Stimulated activated CD4-positive, alpha-beta T cell treated with anti-CD3 and anti-CD28 coated beads, Interleukin-15, amount 100 ng/mL, for 1 hour (primary cell): Measurements from ENCODE around the gene PRR19.

ENCODE experiments used
- DNase-seq, 2 donors: peaks; one replicate each; pipeline ENCODE4 v3.0.0-alpha.2; 2020; ENCODE audit warnings: low read depth in 1 of 2, low spot score in 1 of 2

Gene PRR19

DNA sequence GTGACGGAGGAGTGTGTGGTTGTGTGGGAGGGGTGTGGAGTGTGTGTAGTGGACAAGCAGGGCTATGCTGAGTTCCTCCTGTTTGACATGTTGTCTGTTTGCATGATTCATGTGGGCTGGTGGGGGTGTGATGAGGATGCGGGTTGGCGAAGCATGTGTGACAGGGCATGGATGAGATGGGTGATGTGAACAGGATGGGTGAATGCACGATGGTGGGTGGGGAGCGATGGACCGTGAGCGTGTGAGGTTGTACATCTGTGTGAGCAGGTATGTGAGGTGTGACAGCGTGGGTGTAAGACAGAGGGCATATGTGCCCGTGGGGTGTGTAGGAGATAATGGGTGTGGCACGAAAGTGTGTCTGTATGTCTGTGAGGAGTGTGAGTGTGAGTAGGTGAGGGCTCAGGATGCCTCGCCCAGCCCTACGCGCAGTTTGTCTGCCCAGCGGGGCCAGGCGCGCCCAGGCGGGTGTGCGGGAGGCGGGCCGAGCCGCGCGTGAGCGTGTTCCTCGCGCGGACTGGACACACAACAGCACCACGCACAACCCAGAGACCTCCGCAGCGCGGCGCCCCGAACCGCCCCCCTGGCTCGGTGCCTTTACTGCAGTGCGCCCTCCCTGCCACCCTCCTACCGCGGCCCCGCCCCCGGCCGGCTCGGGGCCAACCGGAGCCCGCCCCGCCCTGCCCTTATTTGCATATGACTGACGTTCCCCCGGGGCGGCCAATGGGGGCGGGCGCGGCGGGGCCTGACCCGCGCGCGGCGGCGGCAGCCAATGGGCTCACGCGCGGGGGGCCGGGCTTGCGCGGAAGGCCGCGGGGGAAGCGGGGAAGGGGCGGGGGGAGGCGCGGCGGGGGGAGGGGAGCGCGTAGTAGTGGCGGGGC, 18.5 kb upstream of the PRR19 start:
- peak; percentile 95 to 96 for DNase-seq

DNA sequence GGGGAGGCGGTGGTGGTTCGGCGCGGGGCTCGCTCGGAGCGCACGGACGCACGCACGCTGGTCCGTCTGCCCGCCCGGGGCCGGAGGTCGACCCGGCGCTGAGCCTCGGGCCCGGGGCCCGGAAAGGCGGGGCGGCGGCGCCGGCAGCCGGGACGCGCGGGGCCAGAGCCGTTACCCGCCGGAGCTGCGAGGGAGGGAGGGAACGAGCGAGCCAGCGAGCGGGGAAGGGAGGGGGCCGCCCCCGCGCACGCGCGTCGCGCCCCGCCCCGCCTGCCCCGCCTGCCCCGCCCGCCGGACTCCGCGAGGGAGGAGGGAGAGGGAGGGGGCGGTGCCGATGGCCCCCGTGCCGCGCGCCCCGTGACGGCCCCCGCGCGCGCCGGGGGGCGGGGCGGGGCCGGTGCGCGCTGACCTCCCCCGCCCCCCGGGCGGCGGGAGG, 17.8 kb upstream of the PRR19 start:
- peak; percentile 72 to 78 for DNase-seq

DNA sequence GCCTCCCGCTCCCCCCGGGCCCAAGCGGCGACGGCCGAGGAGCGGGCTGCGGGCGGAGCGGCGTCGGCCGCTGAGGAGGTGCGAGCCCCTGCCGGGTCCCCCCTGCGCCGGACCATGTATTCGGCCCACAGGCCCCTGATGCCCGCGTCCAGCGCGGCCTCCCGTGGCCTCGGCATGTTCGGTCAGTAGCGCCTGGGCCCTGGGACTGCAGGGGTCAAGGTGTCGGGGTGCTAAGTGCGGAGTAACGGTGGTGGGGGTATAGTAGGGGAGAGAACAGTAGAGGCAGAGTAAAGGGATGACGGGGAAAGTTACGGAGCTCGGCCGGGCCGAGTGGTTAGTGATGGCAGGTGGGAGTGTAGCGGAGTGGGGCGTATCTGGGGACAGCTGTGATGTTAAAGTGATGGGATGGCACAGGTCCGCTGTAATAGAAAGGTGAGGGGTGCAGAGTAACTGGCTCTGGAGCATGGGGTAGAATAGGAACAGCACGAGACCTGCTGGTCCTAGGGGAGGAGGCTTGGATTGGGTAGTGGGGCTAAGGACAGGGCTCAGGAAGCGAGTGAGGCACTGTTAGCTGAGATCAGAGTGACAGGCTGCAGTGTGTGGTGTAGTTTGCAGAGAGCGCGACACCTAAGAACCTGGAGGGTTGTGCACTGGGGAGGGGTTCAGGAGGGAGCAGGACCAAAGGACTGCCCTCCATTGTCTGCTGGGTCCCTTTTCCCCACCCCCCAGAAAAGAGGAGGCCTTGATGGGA, 17.2 kb upstream of the PRR19 start:
- DNase-seq = no peak

DNA sequence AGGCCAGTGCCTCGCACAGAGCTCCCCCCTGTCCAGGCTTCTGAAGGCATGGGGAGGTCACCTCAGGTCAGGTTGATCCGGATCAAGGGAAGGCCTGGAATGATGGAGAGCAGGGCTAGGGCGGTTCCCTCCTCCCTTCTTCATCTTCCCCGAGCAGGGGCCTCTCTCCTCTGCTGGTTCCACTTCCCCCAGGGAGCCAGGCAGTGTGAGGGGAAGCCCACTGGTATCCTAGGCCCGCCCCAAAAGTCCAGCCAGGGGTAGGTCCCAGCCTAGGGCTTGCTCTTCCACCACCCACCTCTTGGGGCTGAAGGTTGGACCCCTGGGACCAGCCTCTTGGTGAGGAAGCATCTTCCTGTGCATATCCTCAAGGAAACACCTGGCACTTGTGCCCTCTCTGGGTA, 16.4 kb upstream of the PRR19 start:
- no peak for DNase-seq

DNA sequence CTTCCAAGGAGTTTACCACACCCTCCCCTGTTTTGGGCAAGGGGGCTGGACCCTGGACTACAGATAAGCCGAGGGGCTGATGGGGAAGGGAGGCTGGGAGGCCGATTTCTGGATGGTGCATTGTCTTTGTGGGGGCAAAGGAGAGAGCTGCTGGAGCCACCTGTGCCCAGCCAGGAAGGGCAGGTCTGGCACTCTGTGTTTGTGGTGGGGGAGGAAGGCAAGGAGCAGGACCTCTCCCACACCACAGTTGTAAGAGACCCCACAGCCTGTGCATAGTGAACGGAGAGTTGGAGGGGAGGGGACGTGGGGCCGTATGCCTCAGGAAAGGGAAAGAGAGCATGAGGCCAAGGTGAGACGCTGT, 16.0 kb upstream of the PRR19 start:
- no peak for DNase-seq

- no peak for DNase-seq
Measured at GRCh38 chr19:42286349-42287016, 15.4 kb upstream of the PRR19 start.

DNA sequence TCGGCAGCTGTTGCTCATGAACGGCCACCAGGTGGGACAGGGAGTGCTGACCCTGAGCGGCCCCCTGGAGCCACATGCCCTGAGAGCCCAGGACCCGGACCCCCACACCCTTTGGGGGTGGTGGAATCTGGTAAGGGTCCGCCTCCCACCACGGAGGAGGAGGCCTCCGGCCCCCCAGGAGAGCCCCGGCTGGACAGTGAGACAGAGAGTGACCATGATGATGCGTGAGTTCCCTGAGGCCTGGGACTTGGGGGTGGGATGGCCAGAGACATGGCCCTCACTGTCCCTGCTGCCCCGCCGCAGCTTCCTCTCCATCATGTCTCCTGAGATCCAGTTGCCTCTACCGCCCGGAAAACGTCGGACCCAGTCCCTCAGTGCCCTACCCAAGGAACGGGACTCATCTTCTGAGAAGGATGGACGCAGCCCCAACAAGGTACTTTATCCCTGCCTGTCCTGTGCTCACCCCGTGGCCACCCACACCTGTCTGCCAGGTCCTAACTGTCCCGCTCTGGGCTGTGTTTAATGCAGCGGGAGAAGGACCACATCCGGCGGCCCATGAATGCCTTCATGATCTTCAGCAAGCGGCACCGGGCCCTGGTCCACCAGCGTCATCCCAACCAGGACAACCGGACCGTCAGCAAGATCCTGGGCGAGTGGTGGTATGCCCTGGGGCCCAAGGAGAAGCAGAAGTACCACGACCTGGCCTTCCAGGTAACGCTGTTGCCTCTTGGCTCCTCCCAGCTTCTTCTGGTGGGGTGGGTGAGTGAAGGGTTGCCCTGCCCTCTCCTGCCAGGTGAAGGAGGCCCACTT, 14.7 kb upstream of the PRR19 start:
- no peak for DNase-seq

DNA sequence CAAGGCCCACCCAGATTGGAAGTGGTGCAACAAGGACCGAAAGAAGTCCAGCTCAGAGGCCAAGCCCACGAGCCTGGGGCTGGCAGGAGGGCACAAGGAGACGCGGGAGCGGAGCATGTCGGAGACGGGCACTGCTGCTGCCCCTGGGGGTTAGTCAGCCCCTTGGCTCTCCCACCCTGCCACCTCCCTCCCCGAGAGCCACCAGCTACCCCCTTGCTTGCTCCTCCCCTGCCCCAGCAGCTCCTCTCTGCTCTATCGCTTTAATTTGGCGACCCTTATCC, 14.2 kb upstream of the PRR19 start:
- no peak for DNase-seq

- DNase-seq = no peak
Measured at GRCh38 chr19:42288387-42288786, 13.5 kb upstream of the PRR19 start.

DNA sequence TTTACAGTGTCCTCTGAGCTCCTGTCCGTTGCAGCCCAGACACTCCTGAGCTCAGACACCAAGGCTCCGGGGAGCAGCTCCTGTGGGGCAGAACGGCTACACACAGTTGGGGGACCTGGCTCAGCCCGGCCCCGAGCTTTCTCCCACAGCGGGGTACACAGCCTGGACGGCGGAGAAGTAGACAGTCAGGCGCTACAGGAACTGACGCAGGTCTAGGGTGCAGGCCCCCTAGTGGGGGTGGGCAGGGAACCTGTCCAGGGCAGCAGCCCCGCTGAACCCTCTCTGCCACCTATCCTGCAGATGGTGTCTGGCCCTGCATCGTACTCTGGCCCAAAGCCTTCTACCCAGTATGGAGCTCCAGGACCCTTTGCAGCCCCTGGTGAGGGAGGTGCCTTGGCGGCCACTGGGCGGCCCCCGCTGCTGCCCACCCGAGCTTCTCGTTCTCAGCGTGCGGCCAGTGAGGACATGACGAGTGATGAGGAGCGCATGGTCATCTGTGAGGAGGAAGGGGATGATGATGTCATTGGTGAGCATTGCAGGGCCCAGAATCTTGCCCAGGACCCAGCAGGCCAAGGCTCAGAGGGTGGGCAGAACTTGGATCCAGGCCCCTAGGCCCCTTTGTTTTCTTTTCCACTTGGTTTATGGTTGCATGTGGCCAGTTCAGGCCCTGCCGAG, 12.9 kb upstream of the PRR19 start:
- DNase-seq = no peak

DNA sequence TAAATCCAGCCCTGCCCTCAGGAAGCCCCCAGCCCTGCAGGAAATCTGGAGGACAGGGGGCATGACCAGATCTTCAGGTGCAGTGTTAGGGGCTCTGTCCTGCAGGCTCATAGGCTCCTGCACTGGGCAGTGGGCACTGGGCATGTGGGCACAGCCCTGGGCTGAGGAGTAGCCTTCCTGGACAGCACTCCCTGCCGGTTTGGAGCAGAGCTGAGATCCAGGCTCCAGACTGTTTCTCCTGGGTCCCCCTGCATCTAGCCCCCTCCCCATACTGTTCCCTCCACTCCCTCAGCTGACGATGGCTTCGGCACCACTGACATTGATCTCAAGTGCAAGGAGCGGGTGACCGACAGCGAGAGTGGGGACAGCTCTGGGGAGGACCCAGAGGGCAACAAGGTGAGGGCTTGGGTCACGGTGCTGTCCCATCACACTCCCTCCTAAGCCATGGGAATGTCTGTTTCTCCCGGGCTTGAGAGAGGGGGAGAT, 12.3 kb upstream of the PRR19 start:
- no peak for DNase-seq

GRCh38 chr19:42290136-42290522, 11.8 kb upstream of the PRR19 start:
- DNase-seq = no peak

DNA sequence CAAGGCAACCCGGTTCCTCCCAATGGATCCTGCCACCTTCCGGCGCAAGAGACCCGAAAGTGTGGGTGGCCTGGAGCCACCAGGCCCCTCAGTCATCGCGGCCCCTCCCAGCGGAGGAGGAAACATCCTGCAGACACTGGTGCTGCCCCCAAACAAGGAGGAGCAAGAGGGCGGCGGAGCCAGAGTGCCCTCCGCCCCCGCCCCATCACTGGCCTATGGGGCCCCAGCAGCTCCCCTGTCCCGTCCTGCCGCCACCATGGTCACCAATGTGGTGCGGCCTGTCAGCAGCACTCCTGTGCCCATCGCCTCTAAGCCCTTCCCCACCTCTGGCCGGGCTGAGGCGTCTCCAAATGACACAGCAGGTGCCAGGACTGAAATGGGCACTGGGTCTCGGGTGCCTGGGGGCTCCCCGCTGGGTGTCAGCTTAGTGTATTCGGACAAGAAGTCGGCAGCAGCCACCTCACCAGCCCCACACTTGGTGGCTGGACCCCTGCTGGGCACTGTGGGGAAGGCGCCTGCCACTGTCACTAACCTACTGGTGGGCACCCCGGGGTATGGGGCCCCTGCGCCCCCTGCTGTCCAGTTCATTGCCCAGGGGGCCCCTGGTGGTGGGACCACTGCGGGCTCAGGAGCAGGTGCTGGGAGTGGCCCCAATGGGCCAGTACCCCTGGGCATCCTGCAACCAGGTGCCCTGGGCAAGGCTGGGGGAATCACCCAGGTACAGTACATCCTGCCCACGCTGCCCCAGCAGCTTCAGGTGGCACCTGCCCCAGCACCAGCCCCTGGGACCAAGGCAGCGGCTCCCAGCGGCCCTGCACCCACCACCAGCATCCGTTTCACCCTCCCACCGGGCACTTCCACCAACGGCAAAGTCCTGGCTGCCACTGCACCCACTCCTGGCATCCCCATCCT, 11.2 kb upstream of the PRR19 start:
- peak; percentile 43 to 49 for DNase-seq

DNA sequence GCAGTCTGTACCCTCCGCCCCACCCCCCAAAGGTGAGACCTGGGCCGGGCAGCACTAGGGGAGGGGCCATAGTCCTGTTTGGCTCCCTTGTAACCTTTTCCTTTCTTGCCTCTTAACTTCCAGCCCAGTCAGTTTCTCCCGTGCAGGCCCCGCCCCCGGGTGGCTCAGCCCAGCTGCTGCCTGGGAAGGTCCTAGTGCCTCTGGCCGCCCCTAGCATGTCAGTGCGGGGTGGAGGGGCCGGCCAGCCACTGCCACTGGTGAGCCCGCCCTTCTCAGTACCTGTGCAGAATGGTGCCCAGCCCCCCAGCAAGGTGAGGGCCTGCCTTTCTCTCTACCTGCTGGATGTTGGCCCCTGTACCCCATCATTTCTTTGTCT, 10.5 kb upstream of the PRR19 start:
- no peak for DNase-seq

DNA sequence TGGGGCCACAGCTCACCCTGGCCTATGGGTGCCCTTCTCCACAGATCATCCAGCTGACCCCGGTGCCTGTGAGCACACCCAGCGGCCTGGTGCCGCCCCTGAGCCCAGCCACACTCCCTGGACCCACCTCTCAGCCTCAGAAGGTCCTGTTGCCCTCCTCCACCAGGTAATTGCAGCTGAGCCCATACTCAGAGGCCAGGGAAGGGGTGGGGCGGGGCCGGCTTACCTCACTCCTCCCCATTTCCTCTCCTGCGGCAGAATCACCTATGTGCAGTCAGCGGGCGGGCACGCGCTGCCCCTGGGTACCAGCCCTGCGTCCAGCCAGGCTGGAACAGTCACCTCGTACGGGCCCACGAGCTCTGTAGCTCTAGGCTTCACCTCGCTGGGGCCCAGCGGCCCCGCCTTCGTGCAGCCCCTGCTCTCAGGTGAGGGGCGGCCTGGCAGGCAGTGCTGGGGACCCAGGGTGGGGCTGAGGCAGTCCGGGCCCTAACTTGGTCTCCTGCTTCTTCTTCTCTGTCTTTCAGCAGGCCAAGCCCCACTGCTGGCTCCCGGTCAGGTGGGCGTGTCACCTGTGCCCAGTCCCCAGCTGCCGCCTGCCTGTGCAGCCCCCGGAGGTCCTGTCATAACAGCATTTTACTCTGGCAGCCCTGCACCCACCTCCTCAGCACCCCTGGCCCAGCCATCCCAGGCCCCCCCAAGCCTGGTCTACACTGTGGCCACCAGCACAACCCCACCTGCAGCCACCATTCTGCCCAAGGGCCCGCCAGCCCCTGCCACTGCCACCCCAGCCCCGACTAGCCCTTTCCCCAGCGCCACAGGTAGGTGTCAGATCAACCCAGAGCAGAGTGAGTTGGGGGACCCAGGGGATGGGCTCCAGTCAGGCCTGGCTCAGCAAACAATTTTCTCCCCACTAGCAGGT, 9.6 kb upstream of the PRR19 start:
- DNase-seq = no peak

- no peak for DNase-seq
Measured at GRCh38 chr19:42292963-42293362, 9.0 kb upstream of the PRR19 start.

- no peak for DNase-seq
Measured at GRCh38 chr19:42293540-42293939, 8.4 kb upstream of the PRR19 start.

- no peak for DNase-seq
Measured at GRCh38 chr19:42293948-42294347, 8.0 kb upstream of the PRR19 start.
